NCI-H2107 (cell line): ENCODE measurements around the gene KAT14.
"Not testable (repeated sequence)": the region's sequence is repeated elsewhere in the genome, so short reads cannot be mapped to it uniquely, and the experiment has no call there.

ENCODE experiments used
- DNase-seq: peaks from one replicate; lab custom pipeline; 2025; lab: John Stamatoyannopoulos, UW

KAT14 gene

DNA sequence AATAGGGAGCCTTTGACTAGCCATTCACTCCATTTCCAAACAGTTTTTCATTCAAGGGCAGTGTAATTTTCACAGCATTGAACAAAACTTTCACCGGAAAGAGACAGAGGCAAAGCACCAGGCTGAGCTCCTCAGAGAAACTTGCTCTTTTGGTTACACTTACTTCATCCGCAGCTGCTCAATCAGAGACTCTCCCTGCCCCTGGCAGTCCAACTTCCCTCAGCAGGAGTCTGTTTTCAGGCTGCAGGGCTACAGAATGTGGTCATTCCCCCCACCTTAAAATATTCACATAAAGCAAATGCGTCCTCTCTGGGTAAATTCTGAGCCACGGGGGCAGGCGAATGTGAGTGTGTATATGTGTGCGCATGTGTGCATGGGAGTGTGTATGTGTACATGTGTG is 80.6 kb downstream of the KAT14 start:
- no peak for DNase-seq

DNA sequence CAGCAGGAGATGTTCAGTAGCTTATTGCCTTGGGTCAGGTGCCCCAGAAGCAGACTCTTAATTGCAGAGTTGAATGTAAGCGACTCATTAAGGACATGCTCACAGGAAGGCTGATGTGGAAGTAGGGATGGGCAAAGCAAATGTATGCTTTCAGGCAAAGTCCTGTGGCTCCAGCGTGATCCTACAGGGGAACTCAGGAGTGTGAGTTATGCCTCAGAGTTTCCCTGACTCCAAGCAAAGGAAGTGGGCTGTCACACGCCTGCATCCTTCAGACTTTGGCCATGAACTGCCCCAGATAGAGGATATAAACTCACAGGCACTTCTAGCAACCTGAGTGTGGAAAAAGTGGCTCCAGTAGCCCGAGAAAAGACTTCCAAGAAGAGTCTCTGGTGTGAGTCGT is 85.7 kb downstream of the KAT14 start:
- DNase-seq = no peak

DNA sequence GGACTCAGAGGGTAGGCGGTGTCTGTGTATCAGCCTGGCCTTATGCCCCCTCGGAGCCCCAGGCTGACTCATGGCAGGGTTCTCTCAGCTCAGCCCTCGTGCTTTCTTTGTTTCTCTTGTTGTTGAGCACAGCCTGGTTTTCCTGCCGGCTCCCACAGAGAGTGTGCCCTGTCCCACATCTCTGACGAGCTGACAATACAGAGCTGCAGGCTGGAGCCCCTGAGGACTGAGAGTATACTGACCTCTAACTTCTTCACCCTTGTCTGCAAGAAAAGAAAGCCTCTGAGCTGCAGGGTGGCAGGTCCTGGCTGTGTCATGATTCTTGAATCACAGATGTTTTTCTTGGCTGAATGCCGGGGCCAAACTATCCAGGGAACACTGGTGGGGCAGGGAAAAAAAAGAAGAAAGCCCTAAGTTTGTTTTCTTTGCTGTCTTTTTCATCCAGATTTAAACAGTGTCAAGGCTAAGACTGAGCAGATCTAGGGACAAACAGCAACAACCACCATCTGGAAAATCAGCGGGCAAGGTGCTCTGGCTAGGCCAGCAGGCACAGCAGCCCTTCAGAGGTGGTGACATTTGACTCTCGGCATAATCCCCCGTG is 87.4 kb downstream of the KAT14 start:
- DNase-seq = no peak

DNA sequence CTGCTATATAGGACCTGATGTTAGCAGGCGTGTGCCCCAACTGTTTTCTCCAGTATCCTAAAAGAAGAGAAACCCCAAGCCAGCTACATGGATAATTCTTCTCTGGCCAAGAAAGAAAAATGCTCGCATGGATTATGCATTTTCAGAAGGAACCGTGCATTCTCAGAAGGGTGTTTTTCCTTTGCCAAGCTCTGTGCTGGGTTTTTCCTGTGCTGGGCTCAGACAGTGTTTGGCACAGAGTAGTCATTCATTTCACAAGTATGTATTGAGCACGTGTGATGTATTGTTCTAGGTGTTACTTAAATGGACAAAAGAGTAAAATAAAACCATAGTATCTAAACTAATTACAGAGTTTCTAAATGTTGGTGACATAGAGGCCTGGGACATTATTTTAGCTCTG is 88.0 kb downstream of the KAT14 start:
- no peak for DNase-seq

DNA sequence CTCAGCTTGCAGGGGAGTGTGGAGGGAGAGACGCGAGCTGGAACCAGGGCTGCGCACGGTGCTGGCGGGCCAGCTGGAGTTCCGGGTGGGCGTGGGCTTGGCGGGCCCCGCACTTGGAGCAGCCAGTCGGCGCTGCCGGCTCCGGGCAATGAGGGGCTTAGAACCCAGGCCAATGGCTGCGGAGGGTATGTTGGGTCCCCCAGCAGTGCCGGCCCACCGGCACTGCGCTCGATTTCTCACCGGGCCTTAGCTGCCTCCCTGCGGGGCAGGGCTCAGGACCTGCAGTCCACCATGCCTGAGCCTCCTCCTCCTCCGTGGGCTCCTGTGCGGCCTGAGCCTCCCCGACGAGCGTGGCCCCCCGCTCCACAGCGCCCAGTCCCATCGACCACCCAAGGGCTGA is 89.1 kb downstream of the KAT14 start:
- not testable (repeated sequence) for DNase-seq

DNA sequence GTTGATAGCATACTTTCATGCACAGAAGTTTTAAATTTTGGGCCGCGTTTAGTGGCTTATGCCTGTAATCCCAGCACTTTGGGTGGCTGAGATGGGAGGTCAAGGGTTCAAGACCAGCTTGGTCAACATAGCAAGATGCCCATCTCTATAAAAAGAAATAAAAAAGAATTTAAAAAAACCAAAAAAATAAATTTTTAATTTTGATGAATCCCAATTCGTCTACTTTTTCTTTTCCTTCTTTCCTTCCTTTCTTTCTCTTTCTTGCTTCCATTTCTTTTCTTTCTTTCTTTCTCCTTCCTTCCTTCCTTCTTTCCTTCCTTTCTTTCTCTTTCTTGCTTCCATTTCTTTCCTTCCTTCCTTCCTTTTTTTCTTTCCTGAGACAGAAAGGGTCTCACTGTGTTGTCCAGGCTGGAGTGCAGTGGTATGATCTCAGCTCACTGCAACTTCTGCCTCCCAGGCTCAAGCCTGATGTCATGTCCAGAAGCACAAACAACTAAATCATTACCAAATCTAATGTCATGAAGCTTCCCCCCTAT is 95.8 kb downstream of the KAT14 start:
- DNase-seq = no peak
